Measurements from ENCODE around the gene ELMO2. TPM values are rescaled to one million over a fixed set of nuclear protein-coding genes. Genes with fewer than 3 reads are reported as not detected.

Gene ELMO2
- total RNA-seq, 1 experiment from 2014 or later = 28.4 TPM

- no peak for TF ChIP-seq FOXP1 (CRISPR knock-in tag; IDR thresholded peaks at IDR 0.05; ENCODE audit: borderline replicate concordance)
- no peak for TF ChIP-seq ZNF219 (CRISPR knock-in tag; IDR thresholded peaks at IDR 0.05; ENCODE audit: borderline replicate concordance)
Observed at GRCh38 chr20:46328200-46328882, 78.1 kb downstream of the ELMO2 start (continued).

GRCh38 chr20:46327557-46327956 is 78.9 kb downstream of the ELMO2 start:
- Mint-ChIP-seq H3K9me3 (no peaks in the 10 kb centered on the region), H3K27me3 (ENCODE audit: low read depth) (no peaks in the 10 kb centered on the region; the same call in 1 of the 2 replicates), H3K4me1 (peaks cover 20% of the 10 kb centered on the region), H3K36me3 (no peaks in the 10 kb centered on the region), H3K4me3 (no peak overlapping the region), H3K27ac (no peak overlapping the region)
- CTCF ChIA-PET = interaction anchor here (1.4 to 3.3 kb wide), 3 partner anchors 11 to 199 kb away, joined by 4 to 14 read pairs (median 6); no protein-coding TSS in a partner anchor
- POLR2A ChIA-PET = no interaction called here
- ATAC-seq (no peak), DNase-seq (ENCODE audit: low spot score) (no peak)
- TF ChIP-seq NFYB (CRISPR knock-in tag; conservative IDR thresholded peaks at IDR 0.05; ENCODE audit: low read depth) (no peak), FOXJ3 (CRISPR knock-in tag; IDR thresholded peaks at IDR 0.05; ENCODE audit: borderline replicate concordance) (no peak), NFE2L1 (CRISPR knock-in tag; IDR thresholded peaks at IDR 0.05) (no peak), FOXP1 (CRISPR knock-in tag; IDR thresholded peaks at IDR 0.05; ENCODE audit: borderline replicate concordance) (no peak), ZNF138 (CRISPR knock-in tag; conservative IDR thresholded peaks at IDR 0.05) (no peak), ZNF263 (CRISPR knock-in tag; IDR thresholded peaks at IDR 0.05; ENCODE audit: low read depth) (no peak), TP53 (CRISPR knock-in tag; IDR thresholded peaks at IDR 0.05) (no peak), CBFB (CRISPR knock-in tag; IDR thresholded peaks at IDR 0.05; ENCODE audit: low read depth) (no peak), ATF2 (CRISPR knock-in tag; IDR thresholded peaks at IDR 0.05; ENCODE audit: borderline replicate concordance, low read depth) (no peak), MAX (CRISPR knock-in tag; IDR thresholded peaks at IDR 0.05) (no peak), ZNF232 (CRISPR knock-in tag; IDR thresholded peaks at IDR 0.05) (no peak), STAT6 (CRISPR knock-in tag; conservative IDR thresholded peaks at IDR 0.05; ENCODE audit: low read depth) (no peak), E2F5 (CRISPR knock-in tag; IDR thresholded peaks at IDR 0.05) (no peak), ZNF396 (CRISPR knock-in tag; IDR thresholded peaks at IDR 0.05; ENCODE audit: borderline replicate concordance) (no peak)

GRCh38 chr20:46325789-46326188 is 80.6 kb downstream of the ELMO2 start:
- Mint-ChIP-seq H3K27ac (no peak overlapping the region), H3K4me3 (no peak overlapping the region), H3K4me1 (peaks cover 12% of the 10 kb centered on the region), H3K27me3 (ENCODE audit: low read depth) (no peaks in the 10 kb centered on the region; the same call in 1 of the 2 replicates), H3K9me3 (no peaks in the 10 kb centered on the region), H3K36me3 (no peaks in the 10 kb centered on the region)
- no peak for DNase-seq (ENCODE audit: low spot score)
- ChIA-PET POLR2A (no interaction called here), CTCF (interaction anchor here (0.6 to 3.5 kb wide), 6 partner anchors 9 to 197 kb away, joined by 3 to 23 read pairs (median 10); no protein-coding TSS in a partner anchor)
- ATAC-seq = no peak
- no peak for TF ChIP-seq FOXK1 (CRISPR knock-in tag; IDR thresholded peaks at IDR 0.05)
- TF ChIP-seq SP1 (CRISPR knock-in tag; conservative IDR thresholded peaks at IDR 0.05) = no peak
- TF ChIP-seq ETV6 (CRISPR knock-in tag; IDR thresholded peaks at IDR 0.05) = no peak
- TF ChIP-seq ATF1 (CRISPR knock-in tag; IDR thresholded peaks at IDR 0.05) = no peak
- TF ChIP-seq FOXP1 (CRISPR knock-in tag; IDR thresholded peaks at IDR 0.05; ENCODE audit: borderline replicate concordance) = no peak
- no peak for TF ChIP-seq TEAD1 (CRISPR knock-in tag; IDR thresholded peaks at IDR 0.05)
- TF ChIP-seq NR3C1 (CRISPR knock-in tag; conservative IDR thresholded peaks at IDR 0.05; ENCODE audit: low read depth) = no peak
- no peak for TF ChIP-seq ZNF532 (CRISPR knock-in tag; IDR thresholded peaks at IDR 0.05; ENCODE audit: borderline replicate concordance)
- TF ChIP-seq ZNF671 (CRISPR knock-in tag; IDR thresholded peaks at IDR 0.05) = no peak
